ENCODE results near the gene PALS1. TPM values are rescaled to one million over a fixed set of nuclear protein-coding genes. Genes with fewer than 3 reads are reported as not detected.

The PALS1 gene
- total RNA-seq, 1 donor from 2014 or later, result 19.9 TPM

DNA sequence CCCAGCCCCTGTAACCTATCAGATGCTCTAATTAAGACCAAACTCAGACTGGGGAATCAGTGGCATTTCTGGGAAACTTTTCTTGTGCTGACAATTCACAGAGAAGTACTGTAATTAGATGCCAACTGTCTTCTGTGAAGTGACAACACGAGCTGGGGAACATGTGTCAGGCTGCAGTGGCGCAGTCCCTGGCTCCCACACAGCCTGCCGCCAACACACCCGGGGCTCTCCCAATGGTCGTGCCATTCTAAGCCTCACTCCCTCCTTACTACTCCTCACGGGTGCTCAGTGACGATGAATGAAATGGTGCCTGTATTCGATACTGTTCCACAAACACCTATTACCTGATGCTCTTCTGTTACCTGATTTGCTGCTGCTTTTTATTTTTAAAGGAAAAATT, 33.4 kb upstream of the PALS1 start:
- H3K36me3 Mint-ChIP-seq (ENCODE audit: low read depth, unreplicated experiment), result no peaks in the 10 kb centered on the region
- H3K27ac Mint-ChIP-seq (ENCODE audit: unreplicated experiment), result no peak overlapping the region
- no peak for DNase-seq (ENCODE audit: low spot score)
- no peaks in the 10 kb centered on the region for H3K9me3 Mint-ChIP-seq (ENCODE audit: unreplicated experiment)
- TF ChIP-seq, protein P1, sequence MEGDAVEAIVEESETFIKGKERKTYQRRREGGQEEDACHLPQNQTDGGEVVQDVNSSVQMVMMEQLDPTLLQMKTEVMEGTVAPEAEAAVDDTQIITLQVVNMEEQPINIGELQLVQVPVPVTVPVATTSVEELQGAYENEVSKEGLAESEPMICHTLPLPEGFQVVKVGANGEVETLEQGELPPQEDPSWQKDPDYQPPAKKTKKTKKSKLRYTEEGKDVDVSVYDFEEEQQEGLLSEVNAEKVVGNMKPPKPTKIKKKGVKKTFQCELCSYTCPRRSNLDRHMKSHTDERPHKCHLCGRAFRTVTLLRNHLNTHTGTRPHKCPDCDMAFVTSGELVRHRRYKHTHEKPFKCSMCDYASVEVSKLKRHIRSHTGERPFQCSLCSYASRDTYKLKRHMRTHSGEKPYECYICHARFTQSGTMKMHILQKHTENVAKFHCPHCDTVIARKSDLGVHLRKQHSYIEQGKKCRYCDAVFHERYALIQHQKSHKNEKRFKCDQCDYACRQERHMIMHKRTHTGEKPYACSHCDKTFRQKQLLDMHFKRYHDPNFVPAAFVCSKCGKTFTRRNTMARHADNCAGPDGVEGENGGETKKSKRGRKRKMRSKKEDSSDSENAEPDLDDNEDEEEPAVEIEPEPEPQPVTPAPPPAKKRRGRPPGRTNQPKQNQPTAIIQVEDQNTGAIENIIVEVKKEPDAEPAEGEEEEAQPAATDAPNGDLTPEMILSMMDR (IDR thresholded peaks at IDR 0.05; ENCODE audit: unreplicated experiment), result no peak
- H3K4me3 Mint-ChIP-seq (ENCODE audit: unreplicated experiment), result no peak overlapping the region
- peaks cover 2% of the 10 kb centered on the region for H3K27me3 Mint-ChIP-seq (ENCODE audit: unreplicated experiment)
- H3K4me1 Mint-ChIP-seq (ENCODE audit: unreplicated experiment), result no peaks in the 10 kb centered on the region

DNA sequence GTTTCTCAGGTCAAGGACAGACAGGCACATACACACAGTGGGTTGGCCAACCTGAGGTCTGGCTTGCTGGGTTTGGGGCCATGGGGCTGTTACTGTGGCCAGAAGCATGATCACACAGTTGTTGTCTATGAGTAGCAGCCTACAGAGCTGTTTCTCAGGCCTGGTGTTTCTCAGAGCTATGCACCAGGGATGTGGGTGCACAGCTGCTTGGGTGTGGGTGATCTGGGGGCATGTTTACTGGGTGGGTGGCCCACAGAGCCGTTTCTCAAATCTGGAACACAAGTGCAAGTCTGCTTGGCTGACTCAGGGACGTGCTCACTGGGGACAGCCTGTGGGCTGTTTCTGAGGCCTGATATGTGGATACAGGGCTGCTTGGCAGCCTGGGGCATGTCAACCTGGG, 23.1 kb upstream of the PALS1 start:
- TF ChIP-seq, protein P1 (IDR thresholded peaks at IDR 0.05; ENCODE audit: unreplicated experiment), result no peak
- no peak for DNase-seq (ENCODE audit: low spot score)
- peaks cover 3% of the 10 kb centered on the region for H3K27me3 Mint-ChIP-seq (ENCODE audit: unreplicated experiment)
- no peaks in the 10 kb centered on the region for H3K9me3 Mint-ChIP-seq (ENCODE audit: unreplicated experiment)
- H3K4me3 Mint-ChIP-seq (ENCODE audit: unreplicated experiment), result no peak overlapping the region
- H3K4me1 Mint-ChIP-seq (ENCODE audit: unreplicated experiment), result peaks cover 2% of the 10 kb centered on the region
- H3K27ac Mint-ChIP-seq (ENCODE audit: unreplicated experiment), result no peak overlapping the region
- H3K36me3 Mint-ChIP-seq (ENCODE audit: low read depth, unreplicated experiment), result peaks cover 3% of the 10 kb centered on the region

DNA sequence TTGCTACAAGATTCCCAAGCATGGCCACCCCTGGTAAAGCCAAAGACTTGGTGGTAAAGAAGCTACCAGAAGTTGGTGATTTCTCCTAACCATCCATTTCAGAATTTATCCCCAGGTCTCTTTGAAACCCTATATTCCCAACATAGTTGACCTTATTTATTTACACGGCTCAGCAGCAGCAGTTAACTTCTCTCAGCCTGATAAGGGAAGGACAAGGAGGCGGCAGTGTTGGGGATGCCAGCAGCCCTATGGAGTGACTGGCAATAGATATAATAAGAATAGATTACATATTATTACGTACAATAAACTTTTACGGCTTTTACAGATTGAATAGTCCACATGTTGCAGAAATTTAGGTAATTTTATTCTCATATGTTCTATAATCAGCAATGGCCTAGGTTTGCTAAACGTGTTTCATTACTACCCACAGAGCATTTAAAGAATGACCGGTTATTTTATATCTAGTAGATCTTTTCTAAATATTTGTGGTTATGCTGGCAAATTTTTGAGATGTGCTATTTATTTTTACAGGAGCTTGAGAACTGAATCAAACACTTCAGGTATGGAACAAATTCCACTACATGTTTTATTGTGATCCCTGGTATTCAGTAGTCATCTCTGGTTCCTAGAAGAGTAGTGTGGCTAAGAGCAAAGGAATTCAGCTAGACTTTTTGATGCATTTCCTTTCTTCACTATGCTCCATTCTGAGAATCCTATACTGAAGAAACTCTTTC, 19.8 kb upstream of the PALS1 start:
- no peak overlapping the region for H3K4me3 Mint-ChIP-seq (ENCODE audit: unreplicated experiment)

DNA sequence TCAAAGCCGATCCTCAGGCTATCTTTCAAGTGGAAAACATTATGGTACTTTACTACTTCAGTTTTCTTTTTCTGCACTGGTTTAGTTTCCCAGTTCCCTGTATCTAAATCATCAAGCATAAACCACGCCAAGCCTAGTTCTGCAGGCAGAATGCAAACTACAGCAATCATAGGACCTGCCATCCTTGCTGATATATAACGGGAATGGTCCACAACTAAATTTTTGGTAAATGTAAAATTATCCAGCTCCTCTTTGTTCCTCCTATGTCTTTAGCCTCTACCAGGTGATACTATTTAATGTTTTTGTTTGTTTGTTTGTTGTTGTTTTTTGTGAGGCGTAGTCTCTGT, 19.3 kb upstream of the PALS1 start:
- H3K36me3 Mint-ChIP-seq (ENCODE audit: low read depth, unreplicated experiment), result peaks cover 3% of the 10 kb centered on the region
- no peaks in the 10 kb centered on the region for H3K9me3 Mint-ChIP-seq (ENCODE audit: unreplicated experiment)
- no peak overlapping the region for H3K4me3 Mint-ChIP-seq (ENCODE audit: unreplicated experiment)
- peaks cover 4% of the 10 kb centered on the region for H3K27me3 Mint-ChIP-seq (ENCODE audit: unreplicated experiment)
- TF ChIP-seq, protein P1 (IDR thresholded peaks at IDR 0.05; ENCODE audit: unreplicated experiment), result no peak
- peaks cover 2% of the 10 kb centered on the region for H3K4me1 Mint-ChIP-seq (ENCODE audit: unreplicated experiment)
- DNase-seq (ENCODE audit: low spot score), result no peak
- no peak overlapping the region for H3K27ac Mint-ChIP-seq (ENCODE audit: unreplicated experiment)

More for the DNA sequence above, 19.8 kb upstream of the PALS1 start:
- TF ChIP-seq, protein P1 (IDR thresholded peaks at IDR 0.05; ENCODE audit: unreplicated experiment), result no peak
- H3K36me3 Mint-ChIP-seq (ENCODE audit: low read depth, unreplicated experiment), result peaks cover 3% of the 10 kb centered on the region
- no peaks in the 10 kb centered on the region for H3K9me3 Mint-ChIP-seq (ENCODE audit: unreplicated experiment)
- H3K27ac Mint-ChIP-seq (ENCODE audit: unreplicated experiment), result no peak overlapping the region
- peaks cover 2% of the 10 kb centered on the region for H3K4me1 Mint-ChIP-seq (ENCODE audit: unreplicated experiment)
- no peak for DNase-seq (ENCODE audit: low spot score)
- H3K27me3 Mint-ChIP-seq (ENCODE audit: unreplicated experiment), result peaks cover 4% of the 10 kb centered on the region

DNA sequence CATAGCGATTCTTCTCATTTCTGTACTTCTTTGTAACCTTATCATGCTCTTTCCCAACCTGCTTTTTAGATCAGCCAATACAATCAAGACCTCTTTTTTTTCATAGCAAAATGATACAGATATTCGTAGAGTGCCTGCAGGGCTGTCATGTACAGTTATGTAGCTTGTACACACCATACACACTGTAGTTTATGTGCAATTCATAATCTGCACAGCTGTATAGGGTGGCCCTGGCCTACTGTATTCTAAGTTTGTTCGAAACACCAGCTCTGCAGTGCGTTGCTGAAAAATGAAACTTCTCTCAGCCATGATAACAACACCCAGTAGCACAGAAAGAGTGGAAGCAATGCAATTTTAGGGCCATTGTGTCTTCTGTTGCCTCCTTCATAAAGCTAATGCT, 15.7 kb upstream of the PALS1 start:
- Mint-ChIP-seq H3K27me3 (ENCODE audit: unreplicated experiment) (peaks cover 1% of the 10 kb centered on the region), H3K9me3 (ENCODE audit: unreplicated experiment) (no peaks in the 10 kb centered on the region), H3K4me1 (ENCODE audit: unreplicated experiment) (no peaks in the 10 kb centered on the region), H3K36me3 (ENCODE audit: low read depth, unreplicated experiment) (no peaks in the 10 kb centered on the region), H3K27ac (ENCODE audit: unreplicated experiment) (no peak overlapping the region), H3K4me3 (ENCODE audit: unreplicated experiment) (no peak overlapping the region)
- TF ChIP-seq, protein P1 (IDR thresholded peaks at IDR 0.05; ENCODE audit: unreplicated experiment), result no peak
- no peak for DNase-seq (ENCODE audit: low spot score)

All from endothelial cell (in vitro differentiated cells).